Measurements from ENCODE around the gene SESN3.
A peak's percentile ranks its signal among the peaks of the same experiment; 100 is the strongest.
"Not testable (repeated sequence)": the region's sequence is repeated elsewhere in the genome, so short reads cannot be mapped to it uniquely, and the experiment has no call there.

The SESN3 gene, protein sequence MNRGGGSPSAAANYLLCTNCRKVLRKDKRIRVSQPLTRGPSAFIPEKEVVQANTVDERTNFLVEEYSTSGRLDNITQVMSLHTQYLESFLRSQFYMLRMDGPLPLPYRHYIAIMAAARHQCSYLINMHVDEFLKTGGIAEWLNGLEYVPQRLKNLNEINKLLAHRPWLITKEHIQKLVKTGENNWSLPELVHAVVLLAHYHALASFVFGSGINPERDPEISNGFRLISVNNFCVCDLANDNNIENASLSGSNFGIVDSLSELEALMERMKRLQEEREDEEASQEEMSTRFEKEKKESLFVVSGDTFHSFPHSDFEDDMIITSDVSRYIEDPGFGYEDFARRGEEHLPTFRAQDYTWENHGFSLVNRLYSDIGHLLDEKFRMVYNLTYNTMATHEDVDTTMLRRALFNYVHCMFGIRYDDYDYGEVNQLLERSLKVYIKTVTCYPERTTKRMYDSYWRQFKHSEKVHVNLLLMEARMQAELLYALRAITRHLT

DNA sequence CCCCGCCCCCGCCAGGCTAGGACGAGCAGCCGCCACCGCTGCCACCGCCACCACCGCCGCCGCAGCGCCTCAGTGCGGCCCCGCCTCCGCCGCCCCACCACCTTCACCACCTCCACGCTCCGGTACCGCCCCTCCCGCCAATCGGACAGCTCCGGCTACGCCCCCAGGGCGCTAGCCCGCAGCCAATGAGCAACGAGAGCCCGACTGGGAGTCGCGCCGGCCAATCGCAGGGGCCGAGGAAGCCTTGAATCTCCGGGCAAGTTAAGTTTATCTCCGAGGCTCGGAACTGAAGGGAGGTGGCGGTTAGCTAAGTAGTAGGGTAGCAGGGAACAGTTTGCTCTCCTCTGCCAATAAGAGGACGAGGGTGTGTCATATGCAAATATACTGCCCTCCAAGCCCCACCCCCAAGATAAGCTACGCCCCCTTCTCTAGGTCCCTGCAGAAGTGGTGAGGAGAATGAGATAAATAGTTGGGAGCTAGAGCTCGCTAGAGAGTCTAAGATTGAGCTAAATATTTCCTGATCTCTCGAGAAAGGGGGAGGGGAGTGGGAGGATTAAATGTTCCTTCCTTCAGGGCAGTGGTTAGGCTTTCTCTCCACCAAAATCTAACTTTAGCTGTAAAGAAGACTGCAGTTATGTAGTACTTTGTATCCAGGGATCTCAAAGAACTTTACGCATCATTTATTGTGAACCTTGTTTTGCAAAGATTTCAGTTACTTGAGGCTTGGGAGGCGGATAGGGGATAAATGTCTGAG, at the start of gene SESN3:
Gene SESN3, minus strand, starts transcription at position 76 of the 754 bp plus-strand sequence. CDS start 342 bp downstream, outside the sequence.
- peak; percentile 85 for DNase-seq (ENCODE audit: low read depth, low spot score)
- no peaks in the 10 kb centered on the region for H3K36me3 ChIP-seq (ENCODE audit: insufficient read depth, low read length)
- H3K9ac ChIP-seq (ENCODE audit: insufficient read length): peak within 1 kb of the TSS; percentile 22
- TF ChIP-seq POLR2AphosphoS5 (IDR thresholded peaks at IDR 0.05; ENCODE audit: borderline replicate concordance, low read depth, low read length) (peak; percentile 52), EZH2 (IDR thresholded peaks at IDR 0.05) (no peak)
- H3K9me3 ChIP-seq (ENCODE audit: low read depth, low read length): no peaks in the 10 kb centered on the region
- H3K27ac ChIP-seq: 0 out of 2 replicates have a peak within 1 kb of the TSS, but pooled peaks have one; percentile 8
- peak within 1 kb of the TSS; percentile 84 for H3K4me3 ChIP-seq

DNA sequence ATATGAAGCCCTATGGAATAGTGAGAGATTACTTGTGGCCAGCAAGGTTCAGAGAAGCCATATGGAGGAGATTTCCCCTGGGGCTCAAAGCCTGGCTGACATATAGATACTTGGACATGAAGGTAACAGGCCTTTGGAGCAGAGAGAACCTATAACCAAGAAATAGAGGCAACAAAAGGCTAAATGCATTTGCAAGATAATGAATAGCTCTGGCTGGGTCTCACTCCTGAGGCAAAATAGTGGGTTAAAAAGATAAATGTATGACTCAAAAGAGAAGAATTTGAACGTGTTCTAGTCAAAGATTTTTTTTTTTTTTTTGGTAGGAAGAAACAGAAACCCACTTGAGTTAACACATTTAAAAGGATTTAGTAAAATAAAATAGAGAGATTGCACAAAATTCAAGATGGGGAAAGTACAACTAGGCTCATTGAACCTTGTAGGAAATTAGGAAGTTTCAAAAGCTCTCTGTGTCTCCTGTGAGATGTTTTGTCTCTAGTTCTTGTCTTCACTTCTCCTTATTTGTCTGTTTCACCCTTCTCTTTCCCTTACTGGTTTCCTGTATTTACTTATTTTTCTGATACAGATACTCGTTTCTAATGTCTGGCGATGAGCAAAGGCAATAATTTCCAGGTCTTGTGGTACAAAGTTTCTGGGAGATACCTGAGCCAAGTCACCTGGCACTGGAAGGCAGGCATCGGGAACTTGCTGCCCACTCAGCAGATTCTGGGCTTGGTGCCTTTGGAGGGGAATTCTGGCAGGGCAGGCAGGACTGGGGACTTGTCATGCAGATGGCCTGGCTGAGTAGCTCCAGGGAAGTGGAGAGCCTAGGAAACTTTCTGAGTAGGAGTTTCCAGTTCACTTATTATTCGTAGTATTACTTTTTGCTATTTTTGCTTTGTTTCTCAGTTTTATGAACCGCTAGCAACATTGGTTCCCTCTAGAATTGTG, 49.2 kb upstream of the SESN3 start:
- no peak overlapping the region for H3K4me3 ChIP-seq
- H3K9me3 ChIP-seq (ENCODE audit: low read depth, low read length): no peaks in the 10 kb centered on the region
- no peak for DNase-seq (ENCODE audit: low read depth, low spot score)
- H3K27ac ChIP-seq: no peak overlapping the region
- no peak for TF ChIP-seq FOXP2 (optimal IDR thresholded peaks at IDR 0.05; ENCODE audit: control extremely low read depth, extremely low read length, insufficient read depth)
- no peak for TF ChIP-seq EZH2 (IDR thresholded peaks at IDR 0.05)
- TF ChIP-seq POLR2AphosphoS5 (IDR thresholded peaks at IDR 0.05; ENCODE audit: borderline replicate concordance, low read depth, low read length): no peak
- no peak overlapping the region for H3K9ac ChIP-seq (ENCODE audit: insufficient read length)
- no peaks in the 10 kb centered on the region for H3K36me3 ChIP-seq (ENCODE audit: insufficient read depth, low read length)

DNA sequence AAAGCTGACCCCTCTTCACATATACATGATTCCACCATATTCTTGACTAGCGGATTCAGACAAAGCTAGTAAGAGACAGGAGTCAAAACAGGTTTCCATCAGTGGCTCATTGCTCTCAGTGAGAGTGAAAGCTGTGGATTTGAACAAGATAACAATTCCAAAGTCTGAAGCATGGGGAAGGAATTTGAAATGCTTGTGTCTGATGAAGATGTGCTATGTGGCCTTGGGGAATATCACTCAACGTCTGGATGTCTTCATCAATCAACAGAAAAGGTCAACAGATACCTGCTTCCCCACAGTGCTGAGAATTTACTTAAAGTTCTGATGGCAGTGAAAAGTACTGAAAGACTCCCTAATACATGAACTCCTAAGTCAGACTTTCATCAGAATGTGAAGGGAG, 46.9 kb upstream of the SESN3 start:
- H3K4me3 ChIP-seq: no peak overlapping the region
- H3K9me3 ChIP-seq (ENCODE audit: low read depth, low read length): no peaks in the 10 kb centered on the region
- no peaks in the 10 kb centered on the region for H3K36me3 ChIP-seq (ENCODE audit: insufficient read depth, low read length)
- no peak for TF ChIP-seq EZH2 (IDR thresholded peaks at IDR 0.05)
- no peak for TF ChIP-seq FOXP2 (optimal IDR thresholded peaks at IDR 0.05; ENCODE audit: control extremely low read depth, extremely low read length, insufficient read depth)
- TF ChIP-seq POLR2AphosphoS5 (IDR thresholded peaks at IDR 0.05; ENCODE audit: borderline replicate concordance, low read depth, low read length): no peak
- DNase-seq (ENCODE audit: low read depth, low spot score): no peak
- H3K27ac ChIP-seq: no peak overlapping the region
- H3K9ac ChIP-seq (ENCODE audit: insufficient read length): no peak overlapping the region

DNA sequence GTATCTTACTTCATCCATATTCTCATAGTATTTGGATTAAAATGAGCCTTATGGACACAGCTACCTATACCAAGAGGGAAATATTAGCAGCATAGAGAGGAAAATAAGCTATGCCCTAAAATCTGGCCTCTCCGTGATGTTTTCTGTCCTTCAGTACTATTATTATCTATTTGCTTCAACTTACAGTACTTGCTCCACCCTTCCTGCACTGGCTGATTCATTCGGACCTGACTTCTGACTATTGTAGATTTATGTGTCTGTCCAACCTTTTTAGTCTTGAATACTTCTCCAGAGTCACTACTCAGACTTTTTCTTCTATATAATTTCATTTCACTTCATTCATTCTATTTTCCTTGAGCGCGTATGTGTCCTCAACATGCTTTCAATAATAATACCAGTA, 45.1 kb upstream of the SESN3 start:
- DNase-seq (ENCODE audit: low read depth, low spot score): no peak
- H3K9ac ChIP-seq (ENCODE audit: insufficient read length): no peak overlapping the region
- no peak for TF ChIP-seq FOXP2 (optimal IDR thresholded peaks at IDR 0.05; ENCODE audit: control extremely low read depth, extremely low read length, insufficient read depth)
- TF ChIP-seq EZH2 (IDR thresholded peaks at IDR 0.05): no peak
- TF ChIP-seq POLR2AphosphoS5 (IDR thresholded peaks at IDR 0.05; ENCODE audit: borderline replicate concordance, low read depth, low read length): no peak
- H3K4me3 ChIP-seq: no peak overlapping the region
- no peak overlapping the region for H3K27ac ChIP-seq
- H3K36me3 ChIP-seq (ENCODE audit: insufficient read depth, low read length): no peaks in the 10 kb centered on the region
- H3K9me3 ChIP-seq (ENCODE audit: low read depth, low read length): no peaks in the 10 kb centered on the region

DNA sequence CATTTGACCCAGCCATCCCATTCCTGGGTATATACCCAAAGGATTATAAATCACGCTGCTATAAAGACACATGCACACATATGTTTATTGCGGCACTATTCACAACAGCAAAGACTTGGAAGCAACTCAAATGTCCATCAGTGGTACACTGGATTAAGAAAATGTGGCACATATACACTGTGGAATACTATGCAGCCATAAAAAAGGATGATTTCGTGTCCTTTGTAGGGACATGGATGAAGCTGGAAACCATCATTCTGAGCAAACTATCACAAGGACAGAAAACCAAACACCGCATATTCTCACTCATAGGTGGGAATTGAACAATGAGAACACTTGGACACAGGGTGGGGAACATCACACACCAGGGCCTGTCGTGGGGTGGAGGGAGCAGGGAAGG, 42.6 kb upstream of the SESN3 start:
- not testable (repeated sequence) for H3K27ac ChIP-seq; H3K9ac ChIP-seq (ENCODE audit: insufficient read length); DNase-seq (ENCODE audit: low read depth, low spot score)

DNA sequence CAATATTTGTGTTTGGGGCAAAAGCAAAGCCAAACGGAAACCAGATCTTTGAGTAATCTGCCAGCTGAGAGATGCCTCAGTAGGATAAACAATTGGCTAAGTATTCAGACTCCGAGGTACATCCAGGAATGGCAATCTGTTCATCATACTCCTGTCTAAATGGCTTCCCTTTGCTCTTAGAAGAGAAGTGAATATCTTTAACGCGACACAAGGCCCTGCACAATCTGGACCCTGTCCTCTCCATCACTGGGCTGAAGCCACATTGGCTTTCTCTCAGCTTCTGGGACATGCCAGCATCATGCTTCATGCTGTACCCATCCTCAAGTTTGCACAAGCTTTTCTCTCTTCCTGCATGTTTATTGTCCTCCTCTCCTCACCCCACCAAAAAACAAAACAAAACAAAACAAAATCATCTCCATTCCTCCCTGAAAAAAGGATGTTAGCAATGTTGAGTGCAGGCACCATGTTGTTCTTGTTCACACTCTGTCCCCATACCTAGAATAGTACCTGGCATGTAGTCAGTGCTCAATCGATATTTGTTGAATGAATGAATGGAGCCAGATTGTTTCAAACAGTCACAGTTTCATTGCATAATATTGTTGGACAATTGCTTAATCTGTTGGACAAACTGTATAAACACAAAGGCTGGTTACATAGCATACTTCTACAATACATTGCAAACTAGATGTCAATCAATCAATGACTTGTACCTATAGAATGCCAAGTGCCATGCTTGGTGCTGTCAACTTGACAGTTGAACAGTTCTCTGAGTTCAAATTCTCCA, 38.2 kb upstream of the SESN3 start:
- no peak overlapping the region for H3K4me3 ChIP-seq
- H3K9me3 ChIP-seq (ENCODE audit: low read depth, low read length): no peaks in the 10 kb centered on the region
- TF ChIP-seq POLR2AphosphoS5 (IDR thresholded peaks at IDR 0.05; ENCODE audit: borderline replicate concordance, low read depth, low read length) (no peak), EZH2 (IDR thresholded peaks at IDR 0.05) (no peak), FOXP2 (optimal IDR thresholded peaks at IDR 0.05; ENCODE audit: control extremely low read depth, extremely low read length, insufficient read depth) (no peak)
- no peaks in the 10 kb centered on the region for H3K36me3 ChIP-seq (ENCODE audit: insufficient read depth, low read length)
- DNase-seq (ENCODE audit: low read depth, low spot score): no peak
- no peak overlapping the region for H3K9ac ChIP-seq (ENCODE audit: insufficient read length)
- H3K27ac ChIP-seq: no peak overlapping the region

More for the DNA sequence above, 42.6 kb upstream of the SESN3 start:
- not testable (repeated sequence) for H3K4me3 ChIP-seq; H3K9me3 ChIP-seq (ENCODE audit: low read depth, low read length); H3K36me3 ChIP-seq (ENCODE audit: insufficient read depth, low read length)

DNA sequence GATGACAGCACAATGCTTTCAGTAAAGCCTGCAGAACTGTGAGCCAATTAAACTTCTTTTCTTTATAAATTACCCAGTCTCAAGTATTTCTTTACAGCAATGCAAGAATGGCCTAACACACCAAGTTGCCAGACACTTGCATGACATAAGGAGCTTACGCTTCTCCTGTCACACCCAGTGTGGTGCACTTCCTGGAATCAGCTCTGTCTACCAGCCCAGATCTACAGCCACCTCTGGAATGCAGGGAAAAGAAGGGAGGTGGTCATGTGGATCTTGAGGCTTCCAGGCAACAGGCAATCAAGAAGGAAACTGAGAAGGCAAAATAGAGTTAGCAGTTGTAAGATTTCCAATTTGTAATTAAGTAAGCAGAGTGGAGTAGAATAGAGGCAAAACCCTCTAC, 37.4 kb upstream of the SESN3 start:
- no peaks in the 10 kb centered on the region for H3K9me3 ChIP-seq (ENCODE audit: low read depth, low read length)
- DNase-seq (ENCODE audit: low read depth, low spot score): no peak
- H3K4me3 ChIP-seq: no peak overlapping the region
- TF ChIP-seq FOXP2 (optimal IDR thresholded peaks at IDR 0.05; ENCODE audit: control extremely low read depth, extremely low read length, insufficient read depth) (no peak), POLR2AphosphoS5 (IDR thresholded peaks at IDR 0.05; ENCODE audit: borderline replicate concordance, low read depth, low read length) (no peak), EZH2 (IDR thresholded peaks at IDR 0.05) (no peak)
- no peak overlapping the region for H3K9ac ChIP-seq (ENCODE audit: insufficient read length)
- no peak overlapping the region for H3K27ac ChIP-seq
- no peaks in the 10 kb centered on the region for H3K36me3 ChIP-seq (ENCODE audit: insufficient read depth, low read length)
